ENCODE measurements around the gene AS3MT. TPM values are rescaled to one million over a fixed set of nuclear protein-coding genes. Genes with fewer than 3 reads are reported as not detected.

The AS3MT gene
- total and polyA plus RNA-seq, 2 of the 8 experiments (the other 6 are each of a cell fraction or from before 2014, with no cell fraction given), result 5.8 to 10.3 TPM

GRCh38 chr10:102945449-102945848, 76.2 kb downstream of the AS3MT start:
- H4K91ac ChIP-seq (replicated peaks; ENCODE audit: insufficient read length, low read length), result no peak overlapping the region
- no peak overlapping the region for H3K4me2 ChIP-seq (ENCODE audit: insufficient read depth in 1 of 2, low read depth in 2 of 2, low read length in 2 of 2)
- no peak overlapping the region for H2BK120ac ChIP-seq (replicated peaks; ENCODE audit: low read depth, low read length)
- H3K9ac ChIP-seq (replicated peaks in 1 of 4; ENCODE audit: extremely low read depth in 1 of 4, low read depth in 3 of 4, low read length in 3 of 4), result no peak overlapping the region
- H3K27ac ChIP-seq (ENCODE audit: low read depth, low read length), result no peak overlapping the region
- H3K14ac ChIP-seq (ENCODE audit: insufficient read length), result no peak overlapping the region
- TF ChIP-seq SIX5 (IDR thresholded peaks at IDR 0.05; ENCODE audit: low read depth, low read length) (no peak), TBP (IDR thresholded peaks at IDR 0.05; ENCODE audit: low read depth, low read length) (no peak), GABPA (IDR thresholded peaks at IDR 0.05; ENCODE audit: borderline replicate concordance, insufficient read depth, low read length) (no peak), NRF1 (IDR thresholded peaks at IDR 0.05; ENCODE audit: low read depth, low read length) (no peak), HDAC6 (IDR thresholded peaks at IDR 0.05; ENCODE audit: low read depth, low read length) (no peak), EZH2 (IDR thresholded peaks at IDR 0.05; ENCODE audit: low read depth, low read length, severe bottlenecking) (no peak), TCF12 (IDR thresholded peaks at IDR 0.05; ENCODE audit: low read depth, low read length) (no peak), RXRA (IDR thresholded peaks at IDR 0.05; ENCODE audit: insufficient read depth, low read depth, low read length) (no peak), MAFK (IDR thresholded peaks at IDR 0.05; ENCODE audit: low read depth, low read length) (no peak), SIN3A (conservative IDR thresholded peaks at IDR 0.05 in 1 of 2, IDR thresholded peaks at IDR 0.05 in 1 of 2; ENCODE audit: low read depth in 1 of 2, low read length in 2 of 2) (no peak)
- no peak overlapping the region for H3K56ac ChIP-seq (replicated peaks; ENCODE audit: insufficient read length, low read depth, low read length)
- WGBS, 2 experiments (ENCODE audit: extremely low coverage in 1 of 2, insufficient coverage in 1 of 2, insufficient read length in 1 of 2, insufficient replicate concordance in 2 of 2, low coverage in 1 of 2, low lambda C conversion rate in 2 of 2, missing lambda C conversion rate in 1 of 2), result 87% methylated on average over 3 of the region's 3 CpGs; no CpG with 5 or more reads in 1 of the 2 experiments
- H3K23ac ChIP-seq (ENCODE audit: insufficient read length), result no peak overlapping the region
- H4K5ac ChIP-seq (ENCODE audit: insufficient read length, low read depth, low read length), result no peak overlapping the region
- H3K18ac ChIP-seq (ENCODE audit: extremely low read depth, low read length), result no peak overlapping the region
- H2BK15ac ChIP-seq (ENCODE audit: low read length), result no peak overlapping the region
- H2AK5ac ChIP-seq (ENCODE audit: low read depth, low read length), result no peak overlapping the region
- FAIRE-seq (no peak), DNase-seq (ENCODE audit: low read depth in 1 of 2, low spot score in 2 of 2) (no peak)
- H2BK20ac ChIP-seq (ENCODE audit: low read length), result no peak overlapping the region
- POLR2A ChIA-PET (ENCODE audit: partially characterized antibody), result interaction anchor here (1.1 kb wide), 1 partner anchor 16 kb away, joined by 3 read pairs; no protein-coding TSS in a partner anchor
- H3K23me2 ChIP-seq (ENCODE audit: low read depth, low read length), result no peaks in the 10 kb centered on the region
- no peak overlapping the region for H3K4me3 ChIP-seq (ENCODE audit: extremely low read depth in 1 of 4, insufficient read depth in 2 of 4, low read depth in 3 of 4, low read length in 4 of 4)
- H3K9me3 ChIP-seq (ENCODE audit: insufficient read depth in 2 of 2, low read depth in 1 of 2, low read length in 1 of 2), result no peaks in the 10 kb centered on the region
- H2AFZ ChIP-seq (ENCODE audit: low read length), result no peak overlapping the region
- H2BK5ac ChIP-seq (ENCODE audit: low read depth, low read length), result no peak overlapping the region
- no peak overlapping the region for H2BK12ac ChIP-seq (ENCODE audit: low read depth, low read length)
- H3K27me3 ChIP-seq (replicated peaks in 1 of 4; ENCODE audit: control insufficient read depth in 3 of 4, extremely low read depth in 1 of 4, insufficient read depth in 3 of 4, low read length in 3 of 4), result no peaks in the 10 kb centered on the region
- peaks cover 0 to 3% (median 0%) of the 10 kb centered on the region in 4 experiments; a peak in 3 of 7 replicates for H3K4me1 ChIP-seq (replicated peaks in 1 of 4; ENCODE audit: control insufficient read depth in 3 of 4, insufficient read depth in 4 of 4, low read length in 3 of 4)
- no peak overlapping the region for H3K4ac ChIP-seq (replicated peaks; ENCODE audit: insufficient read length, low read depth, low read length)
- H4K20me1 ChIP-seq (replicated peaks in 1 of 2; ENCODE audit: control insufficient read depth in 1 of 2, insufficient read depth in 2 of 2, low read length in 2 of 2), result no peaks in the 10 kb centered on the region
- H4K8ac ChIP-seq (ENCODE audit: extremely low read depth, insufficient read depth, low read length), result no peak overlapping the region
- H3K79me2 ChIP-seq (ENCODE audit: control insufficient read depth in 1 of 2, insufficient read depth in 2 of 2, low read length in 2 of 2), result no peaks in the 10 kb centered on the region
- CTCF ChIA-PET (ENCODE audit: partially characterized antibody), result interaction anchor here (0.6 to 1.5 kb wide), 4 partner anchors 49 to 382 kb away, joined by 3 to 4 read pairs (median 3); no protein-coding TSS in a partner anchor
- peaks cover 3% of the 10 kb centered on the region for H3K79me1 ChIP-seq (ENCODE audit: low read depth, low read length)
- H3K36me3 ChIP-seq (ENCODE audit: control insufficient read depth in 2 of 4, insufficient read depth in 4 of 4, low read length in 3 of 4), result no peaks in the 10 kb centered on the region

All from H1 (cell line).